Loucy (cell line): ENCODE measurements around the gene ZNF595.

Source experiments
- EZH2phosphoT487 ChIP-seq: fragments of 200-600 bp; IDR thresholded peaks from 2 replicates; pipeline ENCODE4 v1.6.1; 2018; ENCODE audit warnings: antibody characterized with exemption, mild to moderate bottlenecking, moderate library complexity, borderline replicate concordance
- TF ChIP-seq, protein P1 (sequence below): fragments of 200-600 bp; sonication (generic); conservative IDR thresholded peaks from 2 replicates; pipeline ENCODE4 v1.5.1; 2014; ENCODE audit warnings: mild to moderate bottlenecking, antibody characterized with exemption, low read length

DNA sequence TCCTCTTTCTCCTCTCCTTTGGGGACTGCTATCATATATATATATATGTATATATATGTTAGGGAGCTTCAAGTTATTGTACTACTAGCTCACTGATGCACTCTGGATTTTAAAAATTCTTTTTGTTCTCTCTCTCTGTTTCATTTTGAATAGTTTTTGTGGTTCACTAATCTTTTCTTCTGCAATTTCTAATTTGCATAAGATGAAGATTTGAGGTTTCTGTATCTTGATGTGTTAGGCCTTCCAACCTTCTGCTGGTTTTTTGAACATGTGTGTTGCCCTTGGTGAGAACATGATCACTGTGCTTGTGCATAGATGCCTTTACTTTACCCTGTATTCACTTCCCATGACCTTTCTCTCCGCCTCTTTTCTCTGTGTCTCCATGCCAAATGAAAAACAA lies 63.4 kb downstream of the ZNF595 start:
- TF ChIP-seq, protein P1, sequence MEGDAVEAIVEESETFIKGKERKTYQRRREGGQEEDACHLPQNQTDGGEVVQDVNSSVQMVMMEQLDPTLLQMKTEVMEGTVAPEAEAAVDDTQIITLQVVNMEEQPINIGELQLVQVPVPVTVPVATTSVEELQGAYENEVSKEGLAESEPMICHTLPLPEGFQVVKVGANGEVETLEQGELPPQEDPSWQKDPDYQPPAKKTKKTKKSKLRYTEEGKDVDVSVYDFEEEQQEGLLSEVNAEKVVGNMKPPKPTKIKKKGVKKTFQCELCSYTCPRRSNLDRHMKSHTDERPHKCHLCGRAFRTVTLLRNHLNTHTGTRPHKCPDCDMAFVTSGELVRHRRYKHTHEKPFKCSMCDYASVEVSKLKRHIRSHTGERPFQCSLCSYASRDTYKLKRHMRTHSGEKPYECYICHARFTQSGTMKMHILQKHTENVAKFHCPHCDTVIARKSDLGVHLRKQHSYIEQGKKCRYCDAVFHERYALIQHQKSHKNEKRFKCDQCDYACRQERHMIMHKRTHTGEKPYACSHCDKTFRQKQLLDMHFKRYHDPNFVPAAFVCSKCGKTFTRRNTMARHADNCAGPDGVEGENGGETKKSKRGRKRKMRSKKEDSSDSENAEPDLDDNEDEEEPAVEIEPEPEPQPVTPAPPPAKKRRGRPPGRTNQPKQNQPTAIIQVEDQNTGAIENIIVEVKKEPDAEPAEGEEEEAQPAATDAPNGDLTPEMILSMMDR: no peak
- TF ChIP-seq EZH2phosphoT487: no peak
